Activated naive CD4-positive, alpha-beta T cell (primary cell): ENCODE measurements around the gene CYP3A5.
"Not testable (repeated sequence)": the region's sequence is repeated elsewhere in the genome, so short reads cannot be mapped to it uniquely, and the experiment has no call there.

Experiments used
- DNase-seq, 4 experiments: peaks; one replicate each; lab custom pipeline; 2025; lab: John Stamatoyannopoulos, UW

CYP3A5 gene

DNA sequence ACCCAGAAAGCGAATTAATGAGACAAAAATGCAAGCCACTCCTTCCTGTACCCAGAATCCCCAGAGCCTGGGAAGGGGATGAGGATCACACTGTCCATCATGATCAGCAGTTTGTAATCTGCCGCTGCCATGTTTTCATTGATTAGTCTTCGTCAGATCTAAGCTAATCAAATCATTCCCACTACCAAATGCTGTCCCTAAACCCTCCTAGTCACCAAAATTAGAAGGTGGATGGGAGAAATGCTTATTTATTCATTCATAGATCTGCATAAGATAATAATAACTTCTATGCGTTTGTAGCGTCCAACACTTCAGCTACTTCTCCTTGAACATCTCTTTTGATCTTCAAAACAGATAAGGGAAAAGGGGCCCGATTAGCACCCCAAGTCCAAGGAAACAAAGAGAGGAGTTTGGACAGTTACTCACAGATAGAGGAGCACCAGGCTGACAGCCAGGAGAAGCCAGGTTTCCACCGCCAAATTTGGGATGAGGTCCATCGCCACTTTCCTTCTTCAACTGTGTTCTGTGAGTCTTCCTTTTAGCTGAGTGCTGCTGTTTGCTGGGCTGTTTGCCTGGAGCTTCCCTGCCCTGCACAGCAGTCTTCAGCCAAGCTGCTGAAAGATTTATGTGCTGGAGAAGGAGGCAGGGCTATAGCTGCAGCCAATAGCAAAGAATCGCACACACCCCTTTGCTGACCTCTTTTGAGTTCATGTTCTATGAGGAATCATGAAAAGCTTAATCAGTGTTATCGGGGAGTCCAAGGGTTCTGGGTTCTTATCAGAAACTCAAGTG lies at the start of gene CYP3A5:
Gene CYP3A5, minus strand, starts transcription at position 597 of the 792 bp plus-strand sequence. Its CDS starts 100 bp downstream, at position 497.
- no peak for DNase-seq

DNA sequence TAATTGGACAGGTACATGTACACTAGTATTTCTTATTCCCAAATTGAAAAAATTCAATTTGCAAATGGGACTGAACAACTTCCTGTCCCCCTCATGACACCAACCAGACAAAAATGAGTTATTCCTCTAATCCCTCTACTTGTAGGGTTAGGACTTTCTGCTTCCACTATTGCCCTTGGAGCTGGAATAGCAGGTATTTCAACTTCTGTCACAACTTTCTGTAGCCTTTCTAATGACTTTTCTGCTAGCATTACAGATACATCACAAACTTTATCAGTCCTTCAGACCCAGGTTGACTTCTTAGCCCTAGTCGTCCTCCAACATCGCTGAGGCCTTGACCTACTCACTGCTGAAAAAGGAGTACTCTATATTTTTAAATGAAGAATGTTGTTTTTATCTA lies 48.8 kb upstream of the CYP3A5 start:
- DNase-seq: no peak

DNA sequence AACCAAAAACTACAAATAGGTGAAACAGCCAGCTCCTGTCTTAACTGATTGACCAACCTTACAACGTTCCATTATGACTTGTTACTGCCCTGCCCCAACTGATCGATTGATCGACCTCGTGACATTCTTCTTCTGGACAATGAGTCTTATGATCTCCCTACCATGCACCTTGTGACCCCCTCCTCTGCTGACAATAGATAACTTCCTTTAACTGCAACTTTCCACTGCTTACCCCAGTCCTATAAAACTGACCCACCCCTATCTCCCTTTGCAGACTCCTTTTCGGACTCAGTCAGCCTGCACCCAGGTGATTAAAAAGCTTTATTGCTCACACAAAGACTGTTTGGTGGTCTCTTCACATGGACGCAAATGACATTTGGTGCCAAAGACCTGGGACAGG lies 43.4 kb upstream of the CYP3A5 start:
- not testable (repeated sequence) for DNase-seq

DNA sequence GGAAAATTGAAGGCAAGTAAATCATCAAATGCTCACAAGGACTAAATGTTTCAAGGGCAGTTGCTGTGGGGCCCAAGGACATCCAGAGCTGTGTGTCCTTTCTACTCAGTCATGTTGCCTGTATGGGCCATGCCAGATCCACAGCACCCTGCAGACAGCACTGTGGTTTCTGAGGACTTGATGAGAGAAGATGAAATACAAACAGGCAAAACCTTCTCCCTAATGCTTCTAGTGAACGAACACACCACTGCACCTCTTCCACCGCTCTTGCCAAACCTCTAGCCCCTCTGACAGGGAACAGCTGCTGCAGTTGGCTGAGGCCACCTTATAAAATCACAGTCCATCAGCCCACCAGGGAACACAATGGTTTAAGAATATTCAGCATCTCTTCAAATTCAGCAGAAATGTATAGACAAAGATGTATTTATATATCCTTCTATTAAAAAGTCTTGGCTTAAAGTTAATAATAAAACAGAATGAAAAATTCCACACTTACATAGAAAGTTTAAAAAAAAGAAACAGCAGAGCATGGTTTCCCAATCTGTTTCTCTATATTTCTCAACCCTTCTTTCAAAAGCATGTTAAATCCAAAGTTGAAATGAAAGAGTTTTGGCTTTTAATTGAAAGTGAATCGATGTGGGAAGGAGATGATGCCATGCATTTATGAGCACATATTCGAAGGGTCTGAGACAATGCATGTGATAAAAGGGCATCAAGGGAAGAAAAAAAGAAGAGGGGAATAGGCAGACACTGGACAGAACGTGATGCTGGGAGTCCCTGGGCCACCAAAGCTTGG lies 41.2 kb upstream of the CYP3A5 start:
- DNase-seq: no peak

DNA sequence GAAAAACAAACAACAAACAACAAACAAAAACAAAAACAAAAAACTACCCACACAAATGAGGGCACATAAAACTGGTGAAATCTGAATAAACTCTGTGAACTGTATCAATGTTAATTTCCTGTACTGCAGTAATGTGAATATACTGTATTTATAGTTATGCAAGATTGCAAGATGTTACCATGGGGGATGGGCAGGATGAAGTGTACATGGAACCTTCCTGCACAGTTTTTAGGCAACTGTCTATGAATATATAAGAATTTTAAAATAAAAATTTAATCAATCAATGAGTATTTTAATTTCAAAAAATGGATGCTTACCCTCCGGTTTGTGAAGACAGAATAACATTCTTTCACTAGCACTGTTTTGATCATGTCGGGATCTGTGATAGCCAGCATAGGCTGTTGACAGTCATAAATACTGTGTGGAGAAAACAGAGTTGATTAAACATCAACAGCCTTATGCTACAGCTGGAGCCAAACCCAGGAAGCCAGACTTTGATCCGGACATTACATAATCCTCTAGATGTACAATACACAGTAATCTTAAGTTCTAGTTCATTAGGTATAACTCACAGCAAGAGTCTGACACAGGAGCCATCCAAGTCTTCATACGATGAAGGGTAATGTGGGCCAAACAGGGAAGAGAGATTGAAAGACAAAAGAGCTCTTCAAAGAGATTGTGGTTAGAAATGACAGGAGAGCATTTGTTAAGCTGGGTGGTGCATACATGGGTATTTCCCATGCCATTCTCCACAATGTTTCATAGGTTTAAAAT lies 40.4 kb upstream of the CYP3A5 start:
- no peak for DNase-seq

DNA sequence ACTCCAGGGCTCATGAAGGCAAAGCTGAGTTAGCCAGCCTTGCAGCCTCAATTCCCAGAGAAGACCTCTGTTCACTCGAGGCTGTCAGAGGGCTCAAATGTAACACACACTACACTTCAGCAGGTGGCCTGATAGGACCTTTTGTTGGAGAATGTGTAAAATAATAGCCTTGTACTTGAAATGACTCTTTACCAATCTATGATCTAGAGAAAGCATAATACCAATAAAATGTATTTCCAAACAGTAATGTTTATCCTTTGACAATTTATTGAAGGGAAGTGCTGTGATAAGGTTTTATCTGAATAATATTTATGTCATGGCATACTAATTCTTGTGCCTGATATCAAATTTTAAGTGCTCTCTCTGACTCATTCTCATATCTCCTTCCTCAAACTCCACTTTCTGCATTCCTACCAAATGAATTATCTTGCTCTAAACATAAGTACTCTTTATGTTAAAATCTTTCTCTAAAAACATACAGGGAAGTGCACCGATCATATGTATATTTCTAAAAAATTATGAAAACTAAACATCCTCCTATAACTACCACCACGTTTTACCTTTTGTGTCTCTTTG lies 34.3 kb upstream of the CYP3A5 start:
- DNase-seq: no peak

DNA sequence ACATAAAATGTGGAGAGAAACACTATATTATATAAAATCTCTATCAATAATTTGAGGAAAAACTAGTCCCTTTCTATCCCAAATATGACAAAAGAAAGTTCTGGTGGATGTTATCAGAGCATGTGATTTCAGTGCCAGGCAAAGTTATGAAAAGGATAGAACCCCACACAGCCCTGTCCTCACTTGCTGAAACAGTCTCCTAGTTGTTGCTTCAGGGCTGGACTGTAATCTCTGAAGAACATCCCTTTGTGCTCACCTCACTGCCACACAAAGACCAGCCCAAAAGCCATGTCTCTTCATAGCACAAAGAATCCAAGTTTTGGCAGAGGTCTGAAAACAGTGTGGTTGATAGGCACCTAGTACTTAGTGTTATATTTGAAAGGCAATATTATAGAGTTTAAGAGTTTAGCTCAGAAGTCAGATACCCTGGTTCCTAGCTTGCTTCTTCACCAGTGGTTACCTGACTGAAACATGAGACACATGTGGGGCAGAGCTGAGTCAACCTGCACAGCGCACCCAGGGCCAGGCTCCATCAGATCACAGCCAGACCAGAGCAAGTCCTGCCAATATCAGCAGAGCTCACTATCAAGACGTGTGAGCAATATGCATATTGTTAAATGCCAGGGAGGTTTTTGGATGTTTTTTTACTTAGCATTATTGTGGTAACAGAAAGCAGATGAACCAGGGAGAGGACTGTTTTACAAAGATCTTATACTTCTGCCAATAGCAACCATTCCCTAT lies 30.2 kb upstream of the CYP3A5 start:
- DNase-seq: no peak

DNA sequence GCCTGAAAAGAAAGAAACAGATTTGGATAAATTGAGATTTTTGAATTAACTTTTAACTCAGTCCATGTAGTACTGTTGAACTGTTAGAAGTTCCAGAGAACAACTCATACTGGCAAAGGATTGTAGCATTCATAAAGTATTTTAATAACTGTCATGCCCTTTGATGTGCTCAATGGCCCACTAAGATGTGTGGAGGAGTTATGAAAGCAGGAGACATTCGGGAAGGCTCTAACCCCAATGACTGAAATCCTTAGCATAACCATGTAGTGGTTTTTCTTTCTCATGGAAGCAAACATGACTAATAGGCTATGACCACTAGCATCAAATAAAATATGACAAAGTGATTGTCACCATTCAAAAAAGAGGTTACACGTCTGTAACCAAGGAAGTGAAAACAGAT lies 29.5 kb upstream of the CYP3A5 start:
- no peak for DNase-seq

DNA sequence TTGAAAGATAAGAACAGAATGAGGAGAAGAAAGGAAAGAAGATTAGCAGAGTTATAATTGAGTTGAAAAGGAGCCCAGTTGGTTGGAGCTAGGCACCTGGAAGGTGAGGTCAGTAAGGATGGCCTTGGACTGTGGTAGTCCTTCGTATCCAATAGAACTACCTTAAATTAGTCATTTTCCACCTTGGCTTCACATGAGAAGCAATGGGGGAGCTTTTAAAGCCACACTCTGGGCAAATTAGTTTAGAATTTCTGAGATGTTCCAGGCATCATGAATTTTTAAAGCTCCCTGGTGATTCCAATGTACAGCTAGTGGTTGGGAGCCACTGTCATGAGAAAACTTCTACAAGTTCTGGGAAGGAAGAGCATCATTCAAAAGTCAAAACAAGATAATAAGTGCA lies 27.3 kb upstream of the CYP3A5 start:
- DNase-seq: no peak

DNA sequence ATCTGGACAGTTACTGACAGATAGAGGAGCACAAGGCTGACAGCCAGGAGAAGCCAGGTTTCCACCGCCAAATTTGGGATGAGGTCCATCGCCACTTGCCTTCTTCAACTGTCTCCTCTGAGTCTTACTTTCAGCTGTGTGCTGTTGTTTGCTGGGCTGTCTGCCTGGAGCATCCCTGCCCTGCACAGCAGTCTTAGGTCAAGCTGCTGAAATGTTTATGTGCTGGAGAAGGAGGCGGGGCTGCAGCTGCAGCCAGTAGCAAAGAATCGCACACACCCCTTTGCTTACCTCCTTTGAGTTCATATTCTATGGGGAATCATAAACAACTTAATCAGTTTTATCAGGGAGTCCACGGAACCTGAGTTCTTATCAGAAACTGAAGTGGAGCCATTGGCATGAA lies 20.1 kb upstream of the CYP3A5 start:
- DNase-seq: no peak

DNA sequence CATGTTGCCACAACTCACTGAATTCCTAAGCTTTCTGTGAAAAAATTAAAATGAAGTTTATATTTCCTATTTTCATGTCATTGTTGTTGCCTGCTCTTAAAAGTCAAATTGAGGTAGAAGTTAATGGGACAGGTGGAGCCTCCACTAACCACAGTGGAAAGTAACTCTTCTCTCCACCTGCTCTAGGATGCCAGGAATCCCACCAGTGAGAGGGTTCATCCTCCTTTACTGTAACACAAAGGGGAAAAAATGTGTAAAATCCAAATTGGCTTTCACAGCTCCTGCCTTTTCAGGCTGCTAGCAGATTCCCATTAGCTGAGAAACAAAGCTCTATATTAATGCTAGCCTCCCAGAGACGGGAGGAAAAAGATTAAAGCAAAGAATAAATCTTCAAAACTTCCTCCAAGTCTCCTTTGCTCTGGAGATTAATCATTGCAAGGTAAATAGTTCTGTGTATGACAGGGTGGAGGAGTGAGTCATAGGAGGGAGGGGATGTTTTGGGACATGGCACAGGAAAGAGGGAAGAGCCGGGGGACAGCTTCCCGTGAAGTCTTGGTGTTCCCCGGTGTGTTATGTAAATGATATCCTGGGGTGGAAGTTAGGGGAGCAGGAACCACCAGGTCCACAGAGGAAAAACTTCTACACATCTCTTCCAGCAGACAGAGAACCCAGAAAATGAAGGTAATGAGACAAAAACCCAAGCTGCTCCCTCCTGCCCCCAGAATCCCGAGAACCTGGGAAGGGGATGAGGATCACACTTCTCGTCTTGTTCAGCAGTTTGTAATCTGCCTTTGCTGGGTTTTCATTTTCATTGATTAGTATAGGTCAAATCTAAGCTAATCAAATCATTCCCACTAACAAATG lies 19.3 kb upstream of the CYP3A5 start:
- not testable (repeated sequence) for DNase-seq

DNA sequence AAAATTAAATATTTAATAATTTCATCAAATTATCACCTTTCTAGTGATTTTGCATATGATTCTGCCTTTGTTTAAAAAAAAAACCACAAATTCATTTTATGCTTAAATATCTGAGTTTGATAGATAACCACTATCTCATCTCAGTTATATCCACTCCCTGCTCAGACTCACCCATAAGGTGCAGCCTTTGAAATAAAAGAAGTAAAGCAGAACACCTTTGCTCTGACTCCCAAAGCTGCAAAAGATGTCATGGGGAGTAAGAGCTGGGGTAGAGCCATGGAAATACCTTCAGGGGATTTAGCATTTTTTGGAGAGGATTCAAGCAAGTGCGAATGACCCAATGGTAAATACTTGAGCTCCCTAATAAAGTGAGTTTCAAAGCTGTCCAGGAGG lies 15.1 kb upstream of the CYP3A5 start:
- DNase-seq: no peak

DNA sequence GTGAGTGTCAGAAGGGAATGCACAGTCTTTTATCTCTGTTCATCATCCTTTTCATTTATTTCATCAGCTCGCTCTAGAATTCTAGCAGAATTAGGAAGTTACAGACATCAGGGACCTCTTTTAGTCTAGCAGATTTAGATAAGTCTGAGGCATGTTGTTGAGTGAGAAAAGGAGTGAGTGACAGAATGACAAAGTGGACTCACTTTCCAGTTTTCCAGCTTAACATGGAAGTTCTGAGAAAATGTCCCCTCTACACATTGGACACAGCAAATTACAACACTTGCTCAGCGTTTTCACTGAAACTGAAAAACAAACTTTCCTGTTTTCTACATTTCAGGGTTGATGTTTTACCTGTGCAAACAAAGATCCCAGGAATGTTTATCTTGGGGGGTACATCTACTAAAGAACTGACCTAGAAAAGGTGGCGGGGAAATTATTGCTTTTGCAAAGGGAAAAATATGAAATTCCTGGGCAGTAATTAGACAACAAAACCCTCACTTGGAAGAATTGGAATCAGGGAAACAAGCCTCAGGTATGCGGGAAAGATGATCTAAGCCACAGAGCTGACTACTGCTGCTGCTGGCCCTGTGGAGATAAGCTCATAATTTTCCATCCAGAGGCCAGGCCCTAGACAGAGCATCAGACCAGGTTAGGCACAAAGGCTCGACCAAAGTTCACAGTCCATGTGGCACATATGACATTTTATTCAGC lies 14.6 kb upstream of the CYP3A5 start:
- no peak for DNase-seq

DNA sequence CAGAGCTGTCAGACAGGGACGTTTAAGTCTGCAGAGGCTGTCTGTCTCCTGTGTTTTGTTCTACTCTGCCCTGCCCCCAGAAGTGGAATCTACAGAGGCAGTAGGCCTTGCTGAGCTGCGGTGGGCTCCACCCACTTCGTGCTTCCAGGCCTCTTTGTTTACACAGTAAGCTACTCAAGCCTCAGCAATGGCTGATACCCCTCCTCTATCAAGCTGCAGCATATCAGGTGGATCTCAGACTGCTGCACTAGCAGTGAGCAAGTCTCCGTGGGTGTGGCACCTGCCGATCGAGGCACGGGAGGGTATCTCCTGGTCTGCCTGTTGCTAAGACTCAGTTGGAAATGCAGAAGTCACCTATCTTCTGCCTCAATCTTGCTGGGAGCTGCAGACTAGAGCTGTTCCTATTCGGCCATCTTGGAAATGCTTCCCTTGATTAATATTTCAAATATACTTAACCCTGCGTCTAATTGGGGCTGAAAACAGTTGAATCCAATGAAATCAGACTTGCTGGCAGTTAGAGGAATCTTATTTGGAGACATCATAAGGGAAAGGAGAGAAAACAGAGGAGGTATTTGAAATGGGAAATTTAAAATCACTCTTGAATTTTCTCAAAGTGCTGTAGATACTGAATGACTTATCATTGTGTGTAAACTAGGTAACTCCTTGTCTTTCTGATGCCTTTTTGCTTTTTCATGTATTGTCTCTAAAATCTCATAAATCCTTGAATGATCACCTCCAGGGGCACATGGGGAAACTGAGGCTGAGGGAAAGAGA lies 13.8 kb upstream of the CYP3A5 start:
- DNase-seq: peak in 2 of 4 experiments; percentile 2 to 22

DNA sequence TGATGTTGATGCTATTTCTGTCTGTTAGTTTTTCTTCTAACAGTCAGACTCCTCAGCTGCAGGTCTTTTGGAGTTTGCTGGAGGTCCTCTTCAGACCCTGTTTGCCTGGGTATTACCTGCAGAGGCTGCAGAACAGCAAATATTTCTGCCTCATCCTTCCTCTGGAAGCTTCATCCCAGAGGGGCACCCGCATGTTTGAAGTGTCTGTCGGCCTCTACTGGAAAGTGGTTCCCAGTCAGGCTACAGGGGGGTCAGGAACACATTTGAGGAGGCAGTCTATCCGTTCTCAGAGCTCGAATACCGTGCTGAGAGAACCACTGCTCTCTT lies 13.3 kb upstream of the CYP3A5 start:
- DNase-seq: no peak

DNA sequence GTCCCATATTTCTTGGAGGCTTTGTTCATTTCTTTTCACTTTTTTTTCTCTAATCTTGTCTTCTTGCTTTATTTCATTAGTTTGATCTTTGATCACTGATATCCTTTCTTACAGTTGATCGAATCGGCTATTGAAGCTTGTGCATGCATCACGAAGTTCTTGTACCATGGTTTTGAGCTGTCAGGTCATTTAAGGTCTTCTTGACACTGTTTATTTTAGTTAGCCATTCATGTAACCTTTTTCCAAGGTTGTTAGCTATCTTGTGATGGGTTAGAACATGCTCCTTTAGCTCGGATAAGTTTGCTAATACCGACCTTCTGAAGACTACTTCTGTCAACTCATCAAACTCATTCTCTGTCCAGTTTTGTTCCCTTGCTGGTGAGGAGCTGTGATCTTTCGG lies 12.8 kb upstream of the CYP3A5 start:
- DNase-seq: not testable (repeated sequence)

DNA sequence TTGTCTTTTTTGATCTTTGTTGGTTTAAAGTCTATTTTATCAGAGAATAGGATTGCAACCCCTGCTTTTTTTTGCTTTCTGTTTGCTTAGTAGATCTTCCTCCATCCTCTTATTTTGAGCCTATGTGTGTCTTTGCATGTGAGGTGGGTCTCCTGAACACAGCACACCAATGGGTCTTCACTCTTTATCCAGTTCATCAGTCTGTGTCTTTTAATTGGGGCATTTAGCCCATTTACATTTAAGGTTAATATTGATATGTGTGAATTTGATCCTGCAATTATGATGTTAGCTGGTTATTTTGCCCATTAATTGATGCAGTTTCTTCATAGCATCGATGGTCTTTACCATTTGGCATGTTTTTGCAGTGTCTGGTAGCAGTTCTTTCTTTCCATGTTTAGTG lies 11.9 kb upstream of the CYP3A5 start:
- not testable (repeated sequence) for DNase-seq

DNA sequence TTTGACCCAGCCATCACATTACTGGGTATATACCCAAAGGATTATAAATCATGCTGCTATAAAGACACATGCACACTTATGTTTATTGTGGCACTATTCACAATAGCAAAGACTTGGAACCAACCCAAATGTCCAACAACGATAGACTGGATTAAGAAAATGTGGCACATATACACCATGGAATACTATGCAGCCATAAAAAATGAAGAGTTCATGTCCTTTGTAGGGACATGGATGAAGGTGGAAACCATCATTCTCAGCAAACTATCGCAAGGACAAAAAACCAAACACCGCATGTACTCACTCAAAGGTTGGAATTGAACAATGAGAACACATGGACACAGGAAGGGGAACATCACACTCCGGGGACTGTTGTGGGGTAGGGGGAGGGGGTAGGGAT lies 11.1 kb upstream of the CYP3A5 start:
- not testable (repeated sequence) for DNase-seq
